ENCODE measurements around the gene MMP21. TPM values are rescaled to one million over a fixed set of nuclear protein-coding genes. Genes with fewer than 3 reads are reported as not detected.

Gene MMP21
- polyA plus RNA-seq, 1 experiment = not detected

DNA sequence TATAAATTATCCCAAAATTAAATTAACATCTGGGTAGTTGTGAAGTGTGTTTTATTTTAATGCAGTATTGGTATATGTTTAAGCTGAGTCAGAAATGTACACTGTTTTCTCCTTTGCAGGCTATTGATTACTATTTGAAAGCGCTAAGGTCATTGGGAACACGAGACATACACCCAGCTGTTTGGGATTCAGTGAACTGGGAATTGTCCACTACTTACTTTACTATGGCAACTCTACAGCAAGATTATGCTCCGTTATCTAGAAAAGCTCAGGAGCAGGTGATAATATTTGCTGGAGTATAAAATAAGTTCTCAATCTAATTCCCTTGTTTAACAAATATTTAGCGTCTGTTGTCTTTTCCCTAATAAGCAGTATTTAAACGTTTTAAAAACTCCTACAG, 28.2 kb downstream of the MMP21 start:
- TF ChIP-seq, protein P1, sequence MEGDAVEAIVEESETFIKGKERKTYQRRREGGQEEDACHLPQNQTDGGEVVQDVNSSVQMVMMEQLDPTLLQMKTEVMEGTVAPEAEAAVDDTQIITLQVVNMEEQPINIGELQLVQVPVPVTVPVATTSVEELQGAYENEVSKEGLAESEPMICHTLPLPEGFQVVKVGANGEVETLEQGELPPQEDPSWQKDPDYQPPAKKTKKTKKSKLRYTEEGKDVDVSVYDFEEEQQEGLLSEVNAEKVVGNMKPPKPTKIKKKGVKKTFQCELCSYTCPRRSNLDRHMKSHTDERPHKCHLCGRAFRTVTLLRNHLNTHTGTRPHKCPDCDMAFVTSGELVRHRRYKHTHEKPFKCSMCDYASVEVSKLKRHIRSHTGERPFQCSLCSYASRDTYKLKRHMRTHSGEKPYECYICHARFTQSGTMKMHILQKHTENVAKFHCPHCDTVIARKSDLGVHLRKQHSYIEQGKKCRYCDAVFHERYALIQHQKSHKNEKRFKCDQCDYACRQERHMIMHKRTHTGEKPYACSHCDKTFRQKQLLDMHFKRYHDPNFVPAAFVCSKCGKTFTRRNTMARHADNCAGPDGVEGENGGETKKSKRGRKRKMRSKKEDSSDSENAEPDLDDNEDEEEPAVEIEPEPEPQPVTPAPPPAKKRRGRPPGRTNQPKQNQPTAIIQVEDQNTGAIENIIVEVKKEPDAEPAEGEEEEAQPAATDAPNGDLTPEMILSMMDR (IDR thresholded peaks at IDR 0.05; ENCODE audit: insufficient read depth, low read depth, low read length) = no peak
- Histone ChIP-seq H3K27me3 (ENCODE audit: control insufficient read depth, insufficient read depth, low read length) (no peaks in the 10 kb centered on the region), H3K4me3 (ENCODE audit: low read depth, low read length) (no peak overlapping the region), H3K36me3 (ENCODE audit: control insufficient read depth, insufficient read depth, low read length) (peaks cover 26% of the 10 kb centered on the region)
- DNase-seq (ENCODE audit: low read depth) = no peak
- POLR2A ChIA-PET = no interaction called here
- CTCF ChIA-PET = interaction anchor here (1.0 kb wide), 1 partner anchor 12 kb away, joined by 3 read pairs; no protein-coding TSS in a partner anchor

GRCh38 chr10:125744909-125745308, 30.7 kb downstream of the MMP21 start:
- ChIA-PET CTCF (no interaction called here), POLR2A (no interaction called here)
- Histone ChIP-seq H3K36me3 (ENCODE audit: control insufficient read depth, insufficient read depth, low read length) (peaks cover 29% of the 10 kb centered on the region), H3K4me3 (ENCODE audit: low read depth, low read length) (no peak overlapping the region), H3K27me3 (ENCODE audit: control insufficient read depth, insufficient read depth, low read length) (no peaks in the 10 kb centered on the region)
- no peak for DNase-seq (ENCODE audit: low read depth)
- TF ChIP-seq, protein P1 (IDR thresholded peaks at IDR 0.05; ENCODE audit: insufficient read depth, low read depth, low read length) = no peak

DNA sequence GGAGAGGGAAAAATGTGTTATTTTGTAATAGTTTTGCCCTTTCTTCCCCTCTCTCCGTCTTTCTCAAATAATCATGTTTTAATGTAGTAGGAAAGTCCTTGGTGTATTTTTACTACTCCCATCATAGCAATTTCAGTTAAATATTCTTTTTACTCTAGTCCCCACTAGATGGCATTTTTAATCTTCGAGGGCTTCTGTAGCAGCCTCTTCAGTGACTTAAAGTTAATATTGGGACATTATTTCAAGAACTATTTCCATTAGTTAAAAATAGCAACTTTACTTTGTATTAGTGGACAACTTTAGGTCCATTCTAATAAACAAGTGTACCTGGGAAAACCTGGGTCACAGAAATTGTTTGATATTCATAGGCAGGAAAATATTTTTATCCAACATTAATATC, 33.2 kb downstream of the MMP21 start:
- ChIA-PET CTCF (no interaction called here), POLR2A (no interaction called here)
- TF ChIP-seq, protein P1 (IDR thresholded peaks at IDR 0.05; ENCODE audit: insufficient read depth, low read depth, low read length) = peak; percentile 13; the same call in 1 of the 2 replicates
- H3K36me3 ChIP-seq (ENCODE audit: control insufficient read depth, insufficient read depth, low read length) = peaks cover 28% of the 10 kb centered on the region
- H3K27me3 ChIP-seq (ENCODE audit: control insufficient read depth, insufficient read depth, low read length) = no peaks in the 10 kb centered on the region
- no peak for DNase-seq (ENCODE audit: low read depth)
- H3K4me3 ChIP-seq (ENCODE audit: low read depth, low read length) = no peak overlapping the region

GRCh38 chr10:125739994-125740679, 35.5 kb downstream of the MMP21 start:
- CTCF ChIA-PET = interaction anchor here (1.1 kb wide), 1 partner anchor 11 kb away, joined by 3 read pairs; no protein-coding TSS in a partner anchor
- H3K4me3 ChIP-seq (ENCODE audit: low read depth, low read length) = no peak overlapping the region
- TF ChIP-seq, protein P1 (IDR thresholded peaks at IDR 0.05; ENCODE audit: insufficient read depth, low read depth, low read length) = no peak
- DNase-seq (ENCODE audit: low read depth) = no peak
- H3K27me3 ChIP-seq (ENCODE audit: control insufficient read depth, insufficient read depth, low read length) = no peaks in the 10 kb centered on the region
- H3K36me3 ChIP-seq (ENCODE audit: control insufficient read depth, insufficient read depth, low read length) = peaks cover 24% of the 10 kb centered on the region
- POLR2A ChIA-PET = no interaction called here

- ChIA-PET CTCF (no interaction called here), POLR2A (no interaction called here)
- Histone ChIP-seq H3K4me3 (ENCODE audit: low read depth, low read length) (no peak overlapping the region), H3K36me3 (ENCODE audit: control insufficient read depth, insufficient read depth, low read length) (peaks cover 14% of the 10 kb centered on the region), H3K27me3 (ENCODE audit: control insufficient read depth, insufficient read depth, low read length) (no peaks in the 10 kb centered on the region)
- no peak for DNase-seq (ENCODE audit: low read depth)
- TF ChIP-seq, protein P1 (IDR thresholded peaks at IDR 0.05; ENCODE audit: insufficient read depth, low read depth, low read length) = no peak
These were observed 37.4 kb downstream of the MMP21 start for GRCh38 chr10:125738206-125738605.
